Endodermal cell (in vitro differentiated cells): Measurements from ENCODE around the gene ACO2. TPM values are rescaled to one million over a fixed set of nuclear protein-coding genes. Genes with fewer than 3 reads are reported as not detected.

Source experiments
- DNase-seq: peaks from one replicate; pipeline ENCODE4 v3.0.0-alpha.2; 2017
- H3K27ac ChIP-seq: 2 replicates; pipeline ENCODE4 v1.5.1; 2013; ENCODE audit warnings: mild to moderate bottlenecking, low read depth, low read length, moderate library complexity
- H3K27me3 ChIP-seq: 2 replicates; pipeline ENCODE4 v1.6.1; 2013; ENCODE audit warnings: mild to moderate bottlenecking, low read length, moderate library complexity; ENCODE audit not compliant: insufficient read depth, control insufficient read depth, poor library complexity, severe bottlenecking
- H3K36me3 ChIP-seq: 2 replicates; pipeline ENCODE4 v1.7.0; 2013; ENCODE audit warnings: mild to moderate bottlenecking, low read length, moderate library complexity; ENCODE audit not compliant: control insufficient read depth, insufficient read depth
- H3K4me1 ChIP-seq: one replicate; pipeline ENCODE4 v1.7.0; 2013; ENCODE audit warnings: low read length; ENCODE audit not compliant: control insufficient read depth, insufficient read depth
- H3K4me3 ChIP-seq: 2 replicates; pipeline ENCODE4 v1.5.1; 2013; ENCODE audit warnings: mild to moderate bottlenecking, low read length, moderate library complexity
- H3K9ac ChIP-seq: 2 replicates; pipeline ENCODE4 v1.6.1; 2013; ENCODE audit warnings: mild to moderate bottlenecking, low read length, moderate library complexity; ENCODE audit not compliant: poor library complexity, severe bottlenecking; ENCODE audit errors: extremely low read depth
- H3K9me3 ChIP-seq: 2 replicates; pipeline ENCODE4 v1.6.1; 2013; ENCODE audit warnings: mild to moderate bottlenecking, low read length, moderate library complexity; ENCODE audit not compliant: control insufficient read depth
- H3K27ac Mint-ChIP-seq: 2 replicates; pipeline ENCODE4 v1.8.0; 2020; ENCODE audit warnings: mixed read lengths
- H3K27me3 Mint-ChIP-seq: 2 replicates; pipeline ENCODE4 v1.8.0; 2021; ENCODE audit warnings: mild to moderate bottlenecking, mixed read lengths; ENCODE audit not compliant: insufficient read depth
- H3K36me3 Mint-ChIP-seq: 2 replicates; pipeline ENCODE4 v1.8.0; 2020; ENCODE audit warnings: low read depth, mixed read lengths
- H3K4me1 Mint-ChIP-seq: 2 replicates; pipeline ENCODE4 v1.8.0; 2020; ENCODE audit warnings: mixed read lengths
- H3K4me3 Mint-ChIP-seq: 2 replicates; pipeline ENCODE4 v1.8.0; 2020; ENCODE audit warnings: mild to moderate bottlenecking, moderate library complexity, mixed read lengths
- H3K9me3 Mint-ChIP-seq: 2 replicates; pipeline ENCODE4 v1.8.0; 2020; ENCODE audit warnings: mild to moderate bottlenecking, mixed read lengths
- CTCF ChIP-seq: fragments of 200-600 bp; sonication (generic); conservative IDR thresholded peaks from 2 replicates; pipeline ENCODE4 v1.5.0; 2021; ENCODE audit warnings: antibody characterized with exemption, mild to moderate bottlenecking
- WGBS, 2 experiments: methylation state at CpG; one replicate each; pipeline versions ENCODE4 v1.1.5 to v1.1.7; 2013; ENCODE audit warnings: missing lambda C conversion rate in 2 of 2, mixed read lengths in 1 of 2; ENCODE audit not compliant: insufficient coverage in 1 of 2, insufficient read length in 1 of 2; 5-methylcytosine and 5-hydroxymethylcytosine counted together
- total RNA-seq, 2 donors: library from RNA; stranded (reverse); fragmentation: NEBNext Ultra II Directional in 1 of 2; extraction: Animal tissue kit (Norgen Biotek cat#: 25700) in 1 of 2; gene quantifications; 2 replicates in 1 of 2; 3 replicates in 1 of 2; pipeline ENCODE4 v1.2.1, GENCODE V29; 2021

The ACO2 gene
- total RNA-seq, 2 donors from 2014 or later, result 69.0 to 82.3 TPM

DNA sequence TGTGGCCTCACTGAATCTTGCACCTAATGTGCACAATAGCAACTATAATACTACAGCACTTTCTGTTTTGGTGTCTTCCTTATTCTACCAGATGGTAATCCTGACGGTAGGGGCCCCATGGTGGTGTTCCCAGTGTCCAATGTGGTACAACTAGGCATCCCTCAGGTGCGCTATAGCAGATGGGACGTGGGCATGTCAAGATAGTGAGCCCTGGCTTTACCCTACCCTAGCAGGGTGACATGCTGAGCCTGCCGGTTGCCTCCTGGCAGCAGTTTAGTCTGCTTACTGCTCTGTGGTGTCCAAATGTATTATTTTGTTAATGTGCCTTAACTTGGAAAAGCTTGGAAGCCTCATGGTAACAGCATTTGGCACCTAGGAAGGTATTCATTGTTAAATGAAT is 19.2 kb downstream of the ACO2 start:
- H3K27ac ChIP-seq, result no peak overlapping the region
- Mint-ChIP-seq H3K27me3 (no peaks in the 10 kb centered on the region), H3K9me3 (no peaks in the 10 kb centered on the region), H3K27ac (no peak overlapping the region), H3K4me1 (peaks cover 6% of the 10 kb centered on the region), H3K36me3 (no peaks in the 10 kb centered on the region), H3K4me3 (no peak overlapping the region)
- no peak overlapping the region for H3K9ac ChIP-seq
- H3K9me3 ChIP-seq, result no peaks in the 10 kb centered on the region
- no peaks in the 10 kb centered on the region for H3K36me3 ChIP-seq
- H3K27me3 ChIP-seq, result no peaks in the 10 kb centered on the region
- no peak for DNase-seq
- no peak for TF ChIP-seq CTCF
- no peak overlapping the region for H3K4me3 ChIP-seq
- 88 to 91% methylated on average over 4 of the region's 4 CpGs for WGBS, 2 experiments
- H3K4me1 ChIP-seq, result no peaks in the 10 kb centered on the region

DNA sequence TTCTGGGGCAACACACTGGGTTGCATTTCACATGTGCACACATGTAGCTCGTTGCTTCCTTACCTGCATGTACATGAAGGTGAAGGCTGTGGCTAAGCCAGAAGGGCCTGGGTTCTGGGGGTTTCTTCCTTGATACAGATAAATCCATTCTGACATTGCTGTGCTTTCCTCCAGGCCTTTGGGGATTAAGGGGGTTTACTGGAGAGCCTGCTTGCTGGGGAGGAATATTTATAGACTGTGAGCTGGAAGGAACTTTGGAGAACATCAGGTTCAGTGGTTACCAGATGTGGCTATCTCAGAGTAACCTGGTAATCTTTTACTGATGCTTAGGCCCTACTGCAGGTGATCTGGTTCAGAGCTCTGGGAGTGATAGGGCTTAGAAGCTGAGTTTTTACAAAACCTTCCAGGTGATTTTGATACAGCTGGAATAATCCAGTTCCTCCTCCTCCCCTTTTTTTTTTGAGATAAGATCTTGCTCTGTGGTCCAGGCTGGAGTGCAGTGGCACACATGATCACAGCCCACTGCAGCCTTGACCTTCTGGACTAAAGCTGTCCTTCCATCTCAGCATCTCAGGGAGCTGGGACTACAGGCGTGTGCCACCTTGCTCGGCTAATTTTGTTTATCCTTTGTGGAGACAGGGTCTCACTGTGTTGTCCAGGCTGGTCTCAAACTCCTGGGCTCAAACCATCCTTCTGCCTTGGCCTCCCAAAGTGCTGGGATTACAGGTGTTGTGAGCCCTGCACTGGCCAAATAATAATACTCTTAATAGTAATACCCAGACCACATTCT is 19.9 kb downstream of the ACO2 start:
- H3K9me3 Mint-ChIP-seq, result no peaks in the 10 kb centered on the region
- TF ChIP-seq CTCF, result no peak
- H3K27me3 ChIP-seq, result no peaks in the 10 kb centered on the region
- no peaks in the 10 kb centered on the region for H3K36me3 Mint-ChIP-seq
- H3K4me3 Mint-ChIP-seq, result no peak overlapping the region
- 90 to 96% methylated on average over 3 of the region's 3 CpGs for WGBS, 2 experiments
- H3K9me3 ChIP-seq, result no peaks in the 10 kb centered on the region
- H3K27ac Mint-ChIP-seq, result no peak overlapping the region
- H3K4me1 ChIP-seq, result no peaks in the 10 kb centered on the region
- H3K27ac ChIP-seq, result no peak overlapping the region
- H3K4me3 ChIP-seq, result no peak overlapping the region
- H3K36me3 ChIP-seq, result no peaks in the 10 kb centered on the region
- H3K4me1 Mint-ChIP-seq, result peaks cover 6% of the 10 kb centered on the region
- no peaks in the 10 kb centered on the region for H3K27me3 Mint-ChIP-seq
- DNase-seq, result no peak
- H3K9ac ChIP-seq, result no peak overlapping the region

- Mint-ChIP-seq H3K27me3 (no peaks in the 10 kb centered on the region), H3K27ac (no peak overlapping the region), H3K4me3 (no peak overlapping the region), H3K4me1 (peaks cover 6% of the 10 kb centered on the region), H3K9me3 (no peaks in the 10 kb centered on the region), H3K36me3 (peaks cover 12% of the 10 kb centered on the region)
- no peak for DNase-seq
- no peaks in the 10 kb centered on the region for H3K9me3 ChIP-seq
- H3K4me1 ChIP-seq, result no peaks in the 10 kb centered on the region
- H3K36me3 ChIP-seq, result no peaks in the 10 kb centered on the region
- H3K9ac ChIP-seq, result no peak overlapping the region
- H3K4me3 ChIP-seq, result no peak overlapping the region
- 92 to 96% methylated on average over 3 to 5 of the region's 5 CpGs for WGBS, 2 experiments
- TF ChIP-seq CTCF, result no peak
- H3K27me3 ChIP-seq, result no peaks in the 10 kb centered on the region
- H3K27ac ChIP-seq, result peak overlapping the region; percentile 41
These were observed 22.6 kb downstream of the ACO2 start for GRCh38 chr22:41491374-41492100.
